Pancreas (tissue), 10 donors: ENCODE results near the gene ISLR. TPM values are rescaled to one million over a fixed set of nuclear protein-coding genes. Genes with fewer than 3 reads are reported as not detected.

ENCODE experiments used
- ATAC-seq, 4 donors: fragments of 200-7000 bp; cut with Tn5 transposase; one replicate each; pipeline versions ENCODE4 v1.8.0 to v1.9.1; 2020; ENCODE audit warnings: mild to moderate bottlenecking in 4 of 4, moderate library complexity in 4 of 4
- DNase-seq, 6 donors: peaks; one replicate each; pipeline ENCODE4 v3.0.0-alpha.2; 2020
- FAIRE-seq: peaks from 2 replicates; lab custom pipeline; 2012; peaks lifted over from hg19 to GRCh38; lab: Jason Lieb, UNC
- H3K27ac ChIP-seq, 4 donors: fragments of 200-600 bp; sonication (generic); 1 replicate in 3 of 4; 2 replicates in 1 of 4; pipeline versions ENCODE4 v1.5.0 to v1.8.0; 2020
- H3K27me3 ChIP-seq, 4 donors: fragments of 200-600 bp; one replicate each; pipeline ENCODE4 v1.8.0; 2021
- H3K36me3 ChIP-seq, 3 donors: fragments of 200-600 bp; sonication (generic) in 1 of 3; one replicate each; pipeline versions ENCODE4 v1.5.0 to v1.8.0; 2020 to 2021
- H3K4me1 ChIP-seq, 3 donors: fragments of 200-600 bp; one replicate each; pipeline ENCODE4 v1.8.0; 2021
- H3K4me3 ChIP-seq, 4 donors: fragments of 200-600 bp; sonication (generic) in 2 of 4; one replicate each; pipeline versions ENCODE4 v1.5.0 to v1.8.0; 2020 to 2021
- H3K9me3 ChIP-seq, 4 donors: fragments of 200-600 bp; one replicate each; pipeline ENCODE4 v1.8.0; 2021
- CTCF ChIP-seq, 4 donors: fragments of 200-600 bp; sonication (generic) in 3 of 4; IDR thresholded peaks; one replicate each; pipeline versions ENCODE4 v1.5.0 to v1.8.0; 2021; ENCODE audit warnings: antibody characterized with exemption in 4 of 4
- WGBS, 2 donors: extraction: QIAGEN DNeasy Blood & Tissue Kit; methylation state at CpG; one replicate each; pipeline ENCODE4 v1.1.7; 2013; 5-methylcytosine and 5-hydroxymethylcytosine counted together
- intact Hi-C, 3 donors: fragments of 100-400 bp; cut with DNase I; formaldehyde crosslinking; loops; one replicate each; pipeline versions ENCODE4 v1.11.1 to v1.14.2; 2022
- polyA plus RNA-seq, 2 donors: library from polyadenylated mRNA; stranded (reverse); fragments of 200-250 nt; gene quantifications; one replicate each; pipeline ENCODE4 v1.2.3, GENCODE V29; 2013
- total RNA-seq, 6 donors: library from RNA; stranded (reverse); fragmentation: NEBNext Ultra II Directional in 4 of 6; extraction: Animal tissue kit (Norgen Biotek cat#: 25700) in 4 of 6; gene quantifications; one replicate each; pipeline versions ENCODE4 v1.2.1 to v1.2.4, GENCODE V29; 2021 to 2023
- donor health status: healthy with polysubstance abuse.
- donor health status: DM: no; HTN: no; CAD: no; lungs with moderate emphysema.
- donor health status: DM: no; HTN: no; CAD: no.
- donor health status: control.
- donor health status: control.
- donor health status: Bipolar disorder and iron deficiency.
- donor health status: DM: yes; HTN: yes; CAD: no.
- donor health status: DM: no; HTN: no; CAD: no.
- donor health status: DM: no; HTN: no; CAD: no.
- donor health status: DM: yes; HTN: yes; CAD: no.

ISLR gene
- total and polyA plus RNA-seq, 8 donors: 1.5 to 29.4 (median 3.3) TPM

GRCh38 chr15:74147051-74147450 is 26.5 kb upstream of the ISLR start:
- WGBS, 2 donors: 38 to 46% methylated on average over 2 of the region's 2 CpGs
- Histone ChIP-seq H3K9me3 (no peaks in the 10 kb centered on the region), H3K4me3 (no peak overlapping the region), H3K27ac (no peak overlapping the region), H3K27me3 (no peaks in the 10 kb centered on the region), H3K36me3 (no peaks in the 10 kb centered on the region), H3K4me1 (no peaks in the 10 kb centered on the region)
- ATAC-seq (no peak), DNase-seq (no peak), FAIRE-seq (no peak)
- intact Hi-C loops: no loop called here
- TF ChIP-seq CTCF (IDR thresholded peaks at IDR 0.05): no peak

GRCh38 chr15:74155766-74156417 is 17.6 kb upstream of the ISLR start:
- intact Hi-C loops: no loop called here
- WGBS, 2 donors: 58 to 65% methylated on average over 14 of the region's 14 CpGs
- no peak for FAIRE-seq
- ATAC-seq: no peak
- H3K9me3 ChIP-seq: no peaks in the 10 kb centered on the region
- no peaks in the 10 kb centered on the region for H3K27me3 ChIP-seq
- H3K4me1 ChIP-seq: no peaks in the 10 kb centered on the region
- H3K27ac ChIP-seq: no peak overlapping the region
- no peak for DNase-seq
- H3K36me3 ChIP-seq: no peaks in the 10 kb centered on the region
- TF ChIP-seq CTCF (IDR thresholded peaks at IDR 0.05): no peak
- H3K4me3 ChIP-seq: no peak overlapping the region

- Histone ChIP-seq H3K4me1 (no peaks in the 10 kb centered on the region), H3K9me3 (no peaks in the 10 kb centered on the region), H3K27me3 (no peaks in the 10 kb centered on the region), H3K4me3 (no peak overlapping the region), H3K36me3 (no peaks in the 10 kb centered on the region), H3K27ac (no peak overlapping the region)
- DNase-seq (no peak), ATAC-seq (peak in 1 of 4 donors; percentile 23), FAIRE-seq (no peak)
- WGBS, 2 donors: 37 to 40% methylated on average over 7 of the region's 7 CpGs
- intact Hi-C loops: no loop called here
- no peak for TF ChIP-seq CTCF (IDR thresholded peaks at IDR 0.05)
Observed at GRCh38 chr15:74156678-74157411, 16.7 kb upstream of the ISLR start.

- no peak for FAIRE-seq
- no peak for DNase-seq
- Histone ChIP-seq H3K27me3 (peaks cover 0 to 5% (median 0%) of the 10 kb centered on the region in 4 donors), H3K27ac (no peak overlapping the region), H3K4me1 (no peaks in the 10 kb centered on the region), H3K4me3 (no peak overlapping the region), H3K9me3 (no peaks in the 10 kb centered on the region), H3K36me3 (no peaks in the 10 kb centered on the region)
- no peak for TF ChIP-seq CTCF (IDR thresholded peaks at IDR 0.05)
- ATAC-seq: no peak
- intact Hi-C loops: no loop called here
- 76 to 84% methylated on average over 9 of the region's 9 CpGs for WGBS, 2 donors
Observed at GRCh38 chr15:74157868-74158827, 15.4 kb upstream of the ISLR start.
